Vagina (tissue), 2 donors: ENCODE measurements around the gene TMEM237. TPM values are rescaled to one million over a fixed set of nuclear protein-coding genes. Genes with fewer than 3 reads are reported as not detected.
A peak's percentile ranks its signal among the peaks of the same experiment; 100 is the strongest.

Source experiments
- DNase-seq, 2 donors: peaks; one replicate each; pipeline ENCODE4 v3.0.0-alpha.2; 2017; ENCODE audit errors: extremely low spot score in 2 of 2
- H3K27ac ChIP-seq: fragments of 200-600 bp; sonication (generic); one replicate; pipeline ENCODE4 v1.5.1; 2019
- H3K27me3 ChIP-seq: fragments of 200-600 bp; sonication (generic); one replicate; pipeline ENCODE4 v1.5.1; 2019
- H3K36me3 ChIP-seq, 2 donors: fragments of 200-600 bp; sonication (generic); one replicate each; pipeline ENCODE4 v1.5.1; 2017 to 2019
- H3K4me1 ChIP-seq: fragments of 200-600 bp; sonication (generic); one replicate; pipeline ENCODE4 v1.5.1; 2019
- H3K4me3 ChIP-seq, 2 donors: fragments of 200-600 bp; sonication (generic); 1 replicate in 1 of 2; 2 replicates in 1 of 2; pipeline ENCODE4 v1.5.1; 2016 to 2019
- H3K9me3 ChIP-seq: fragments of 200-600 bp; sonication (generic); one replicate; pipeline ENCODE4 v1.5.1; 2019
- POLR2A ChIP-seq, 2 donors: fragments of 450-650 bp; IDR thresholded peaks; one replicate each; pipeline ENCODE4 v1.6.1; 2017; ENCODE audit warnings: antibody characterized with exemption in 2 of 2, mild to moderate bottlenecking in 2 of 2, moderate library complexity in 2 of 2
- POLR2AphosphoS5 ChIP-seq, 2 donors: sonication (generic); formaldehyde crosslinking; IDR thresholded peaks; one replicate each; pipeline ENCODE4 v1.9.0; 2017; ENCODE audit warnings: antibody characterized with exemption in 2 of 2, mild to moderate bottlenecking in 2 of 2, low read depth in 1 of 2; ENCODE audit not compliant: insufficient read depth in 1 of 2
- intact Hi-C: fragments of 100-400 bp; cut with DNase I; formaldehyde crosslinking; loops from one replicate; pipeline ENCODE4 v1.15.1; 2023
- total RNA-seq: library from RNA; depleted of rRNA; stranded (reverse); fragments of >200 nt; gene quantifications from one replicate; pipeline ENCODE4 v1.2.3, GENCODE V29; 2016
- TF ChIP-seq, protein P1 (sequence below), 3 experiments: fragments of 450-650 bp in 2 of 3; fragments of 200-600 bp in 1 of 3; sonication (generic) in 1 of 3; IDR thresholded peaks; one replicate each; pipeline ENCODE4 v1.5.1; 2017 to 2019; ENCODE audit warnings: antibody characterized with exemption in 3 of 3, mild to moderate bottlenecking in 2 of 3, moderate library complexity in 2 of 3

The TMEM237 gene
- total RNA-seq, 1 donor from 2014 or later, result 29.5 TPM

GRCh38 chr2:201656102-201656501 lies 12.8 kb upstream of the TMEM237 start:
- H3K4me1 ChIP-seq, result peaks cover 5% of the 10 kb centered on the region
- H3K4me3 ChIP-seq, result no peak overlapping the region
- intact Hi-C loops, result no loop called here
- no peaks in the 10 kb centered on the region for H3K27me3 ChIP-seq
- TF ChIP-seq POLR2A (IDR thresholded peaks at IDR 0.05), result no peak
- TF ChIP-seq, protein P1, sequence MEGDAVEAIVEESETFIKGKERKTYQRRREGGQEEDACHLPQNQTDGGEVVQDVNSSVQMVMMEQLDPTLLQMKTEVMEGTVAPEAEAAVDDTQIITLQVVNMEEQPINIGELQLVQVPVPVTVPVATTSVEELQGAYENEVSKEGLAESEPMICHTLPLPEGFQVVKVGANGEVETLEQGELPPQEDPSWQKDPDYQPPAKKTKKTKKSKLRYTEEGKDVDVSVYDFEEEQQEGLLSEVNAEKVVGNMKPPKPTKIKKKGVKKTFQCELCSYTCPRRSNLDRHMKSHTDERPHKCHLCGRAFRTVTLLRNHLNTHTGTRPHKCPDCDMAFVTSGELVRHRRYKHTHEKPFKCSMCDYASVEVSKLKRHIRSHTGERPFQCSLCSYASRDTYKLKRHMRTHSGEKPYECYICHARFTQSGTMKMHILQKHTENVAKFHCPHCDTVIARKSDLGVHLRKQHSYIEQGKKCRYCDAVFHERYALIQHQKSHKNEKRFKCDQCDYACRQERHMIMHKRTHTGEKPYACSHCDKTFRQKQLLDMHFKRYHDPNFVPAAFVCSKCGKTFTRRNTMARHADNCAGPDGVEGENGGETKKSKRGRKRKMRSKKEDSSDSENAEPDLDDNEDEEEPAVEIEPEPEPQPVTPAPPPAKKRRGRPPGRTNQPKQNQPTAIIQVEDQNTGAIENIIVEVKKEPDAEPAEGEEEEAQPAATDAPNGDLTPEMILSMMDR (IDR thresholded peaks at IDR 0.05), result no peak
- TF ChIP-seq POLR2AphosphoS5 (IDR thresholded peaks at IDR 0.05; ENCODE audit: insufficient read depth in 1 of 2, low read depth in 1 of 2), result no peak
- no peaks in the 10 kb centered on the region for H3K9me3 ChIP-seq
- H3K36me3 ChIP-seq, result no peaks in the 10 kb centered on the region
- DNase-seq, result no peak
- H3K27ac ChIP-seq, result no peak overlapping the region

- TF ChIP-seq POLR2A (IDR thresholded peaks at IDR 0.05), result no peak
- no peak for TF ChIP-seq POLR2AphosphoS5 (IDR thresholded peaks at IDR 0.05; ENCODE audit: insufficient read depth in 1 of 2, low read depth in 1 of 2)
- TF ChIP-seq, protein P1 (IDR thresholded peaks at IDR 0.05), result no peak
- Histone ChIP-seq H3K9me3 (no peaks in the 10 kb centered on the region), H3K27me3 (no peaks in the 10 kb centered on the region), H3K4me3 (no peak overlapping the region), H3K36me3 (no peaks in the 10 kb centered on the region), H3K27ac (no peak overlapping the region), H3K4me1 (peaks cover 5% of the 10 kb centered on the region)
- no peak for DNase-seq
- intact Hi-C loops, result no loop called here
These were observed 11.5 kb upstream of the TMEM237 start for GRCh38 chr2:201654616-201655384.

GRCh38 chr2:201653221-201653620 lies 9.9 kb upstream of the TMEM237 start:
- Histone ChIP-seq H3K36me3 (no peaks in the 10 kb centered on the region), H3K4me1 (peaks cover 5% of the 10 kb centered on the region), H3K27me3 (no peaks in the 10 kb centered on the region), H3K4me3 (no peak overlapping the region), H3K27ac (peak overlapping the region; percentile 57), H3K9me3 (no peaks in the 10 kb centered on the region)
- TF ChIP-seq, protein P1 (IDR thresholded peaks at IDR 0.05), result no peak
- TF ChIP-seq POLR2A (IDR thresholded peaks at IDR 0.05) (no peak), POLR2AphosphoS5 (IDR thresholded peaks at IDR 0.05; ENCODE audit: insufficient read depth in 1 of 2, low read depth in 1 of 2) (no peak)
- intact Hi-C loops, result no loop called here
- no peak for DNase-seq

DNA sequence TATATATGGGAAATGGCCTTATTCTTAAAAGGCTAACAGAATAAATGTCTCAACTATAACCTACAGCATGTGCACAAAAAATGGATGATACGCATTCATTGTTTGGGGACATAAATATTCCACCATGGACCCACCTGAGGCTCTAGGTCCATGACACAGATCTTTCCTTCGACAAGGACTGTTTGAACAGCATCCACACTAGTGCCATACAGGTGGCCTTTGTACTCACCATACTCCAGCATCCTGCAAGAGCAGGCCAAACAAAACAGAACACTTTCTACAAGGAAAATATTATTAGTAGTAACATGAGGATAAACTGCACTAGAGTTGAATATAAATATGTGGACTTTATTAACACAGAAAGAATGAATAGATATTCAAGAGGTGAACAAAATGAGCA lies 6.1 kb upstream of the TMEM237 start:
- no peak for DNase-seq
- Histone ChIP-seq H3K27me3 (no peaks in the 10 kb centered on the region), H3K36me3 (no peaks in the 10 kb centered on the region), H3K4me1 (peaks cover 5% of the 10 kb centered on the region), H3K27ac (no peak overlapping the region), H3K9me3 (no peaks in the 10 kb centered on the region), H3K4me3 (no peak overlapping the region)
- TF ChIP-seq POLR2A (IDR thresholded peaks at IDR 0.05) (no peak), POLR2AphosphoS5 (IDR thresholded peaks at IDR 0.05; ENCODE audit: insufficient read depth in 1 of 2, low read depth in 1 of 2) (no peak)
- TF ChIP-seq, protein P1 (IDR thresholded peaks at IDR 0.05), result no peak
- intact Hi-C loops, result no loop called here

- intact Hi-C loops, result no loop called here
- TF ChIP-seq, protein P1 (IDR thresholded peaks at IDR 0.05), result no peak
- TF ChIP-seq POLR2AphosphoS5 (IDR thresholded peaks at IDR 0.05; ENCODE audit: insufficient read depth in 1 of 2, low read depth in 1 of 2) (no peak), POLR2A (IDR thresholded peaks at IDR 0.05) (no peak)
- Histone ChIP-seq H3K9me3 (no peaks in the 10 kb centered on the region), H3K4me3 (no peak overlapping the region), H3K4me1 (no peaks in the 10 kb centered on the region), H3K27ac (no peak overlapping the region), H3K27me3 (no peaks in the 10 kb centered on the region), H3K36me3 (no peaks in the 10 kb centered on the region)
- no peak for DNase-seq
These were observed 4.1 kb upstream of the TMEM237 start for GRCh38 chr2:201647431-201647830.
